NT2/D1 (cell line): ENCODE results near the gene GK.
"Not testable (repeated sequence)": the region's sequence is repeated elsewhere in the genome, so short reads cannot be mapped to it uniquely, and the experiment has no call there.

Experiments
- DNase-seq: peaks from one replicate; pipeline ENCODE4 v3.0.0-alpha.2; 2011; ENCODE audit warnings: low read depth, low spot score
- H3K27me3 ChIP-seq: 2 replicates; pipeline ENCODE4 v1.6.0; 2011; ENCODE audit warnings: mild to moderate bottlenecking; ENCODE audit not compliant: insufficient read length, insufficient read depth
- H3K36me3 ChIP-seq: 2 replicates; pipeline ENCODE4 v1.6.1; 2011; ENCODE audit warnings: mild to moderate bottlenecking, low read length, mixed read lengths; ENCODE audit not compliant: insufficient read depth, insufficient read length
- H3K4me1 ChIP-seq: 2 replicates; pipeline ENCODE4 v1.5.1; 2011; ENCODE audit not compliant: insufficient read depth, insufficient read length
- H3K4me3 ChIP-seq: 2 replicates; pipeline ENCODE4 v1.5.1; 2011; ENCODE audit warnings: low read depth; ENCODE audit not compliant: insufficient read length
- H3K9ac ChIP-seq: 2 replicates; pipeline ENCODE4 v1.6.0; 2011; ENCODE audit warnings: low read depth; ENCODE audit not compliant: insufficient read length
- H3K9me3 ChIP-seq: 2 replicates; pipeline ENCODE4 v1.5.1; 2011; ENCODE audit warnings: mild to moderate bottlenecking, low read length; ENCODE audit not compliant: insufficient read depth
- SUZ12 ChIP-seq: IDR thresholded peaks from 2 replicates; pipeline ENCODE4 v1.6.1; 2011; ENCODE audit not compliant: insufficient read length, insufficient read depth; ENCODE audit errors: extremely low read depth
- YY1 ChIP-seq: IDR thresholded peaks from 2 replicates; pipeline ENCODE4 v1.6.1; 2011; ENCODE audit not compliant: insufficient read length, insufficient read depth
- ZNF274 ChIP-seq: IDR thresholded peaks from 2 replicates; pipeline ENCODE4 v1.6.1; 2011; ENCODE audit warnings: mild to moderate bottlenecking, low read depth, low read length

The GK gene

GRCh38 chrX:30741545-30741944 is 88.3 kb downstream of the GK start:
- peak; percentile 44 for DNase-seq
- Histone ChIP-seq H3K9ac (no peak overlapping the region), H3K4me3 (no peak overlapping the region), H3K4me1 (no peaks in the 10 kb centered on the region), H3K36me3 (no peaks in the 10 kb centered on the region), H3K9me3 (no peaks in the 10 kb centered on the region), H3K27me3 (no peaks in the 10 kb centered on the region)
- TF ChIP-seq ZNF274 = no peak
- no peak for TF ChIP-seq SUZ12
- TF ChIP-seq YY1 = no peak

DNA sequence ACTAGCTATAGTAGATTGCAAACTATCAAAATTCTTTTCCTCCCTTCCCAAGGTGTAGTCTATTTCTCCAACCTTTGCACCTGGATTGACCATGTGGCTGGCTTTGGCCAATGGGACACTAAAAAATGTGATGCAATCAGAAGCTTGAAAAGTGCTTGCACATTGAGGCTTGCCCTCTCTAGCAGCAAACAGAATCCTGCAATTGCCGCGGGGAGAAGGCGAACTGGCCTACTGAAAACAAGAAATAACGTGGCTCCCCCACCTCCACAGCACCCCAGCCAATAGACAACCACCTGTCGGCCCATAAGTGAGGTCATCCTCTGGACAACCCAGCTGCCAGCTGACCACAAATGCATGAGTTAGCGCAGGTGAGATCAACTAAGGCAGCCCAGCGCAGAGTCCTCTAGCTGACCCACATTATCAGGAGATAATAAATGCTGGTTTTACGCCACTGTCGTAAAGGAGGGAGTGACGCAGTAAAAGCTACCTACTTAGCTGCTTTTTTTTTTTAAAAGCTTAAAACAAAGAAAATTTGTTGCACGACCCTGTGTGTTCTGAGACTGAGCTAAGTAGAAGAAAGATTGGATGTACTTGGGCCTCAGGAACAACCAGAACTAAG is 95.2 kb downstream of the GK start:
- TF ChIP-seq ZNF274 (no peak), SUZ12 (no peak), YY1 (no peak)

DNA sequence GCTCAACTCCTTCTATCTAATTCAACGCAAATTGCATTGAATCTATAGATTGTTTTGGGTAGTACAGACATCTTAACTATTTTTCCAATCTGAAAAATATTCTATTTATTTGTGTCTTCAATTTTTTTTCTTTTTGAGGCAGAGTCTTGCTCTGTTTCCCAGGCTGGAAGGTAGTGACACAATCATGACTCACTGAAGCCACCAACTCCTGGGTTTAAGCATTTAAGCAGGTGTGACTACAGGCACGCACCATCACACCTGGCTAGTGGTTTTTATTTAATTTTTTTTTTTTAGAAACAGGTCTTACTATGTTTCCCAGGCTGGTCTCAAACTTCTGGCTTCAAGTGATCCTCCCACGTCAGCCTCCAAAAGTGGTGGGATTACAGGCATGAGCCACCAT is 98.3 kb downstream of the GK start:
- Histone ChIP-seq H3K4me3 (no peak overlapping the region), H3K27me3 (no peaks in the 10 kb centered on the region), H3K4me1 (no peaks in the 10 kb centered on the region), H3K9ac (no peak overlapping the region), H3K9me3 (no peaks in the 10 kb centered on the region), H3K36me3 (no peaks in the 10 kb centered on the region)
- TF ChIP-seq ZNF274 (no peak), SUZ12 (no peak), YY1 (no peak)
- DNase-seq = no peak

More for the DNA sequence above, 95.2 kb downstream of the GK start:
- Histone ChIP-seq H3K4me1 (no peaks in the 10 kb centered on the region), H3K27me3 (no peaks in the 10 kb centered on the region), H3K4me3 (no peak overlapping the region), H3K9ac (no peak overlapping the region), H3K9me3 (no peaks in the 10 kb centered on the region), H3K36me3 (no peaks in the 10 kb centered on the region)
- DNase-seq = no peak

- Histone ChIP-seq H3K27me3 (no peaks in the 10 kb centered on the region), H3K9me3 (no peaks in the 10 kb centered on the region), H3K9ac (no peak overlapping the region), H3K4me3 (no peak overlapping the region), H3K36me3 (no peaks in the 10 kb centered on the region), H3K4me1 (no peaks in the 10 kb centered on the region)
- no peak for DNase-seq
- TF ChIP-seq ZNF274 = no peak
Observed at GRCh38 chrX:30762755-30763154, 109.5 kb downstream of the GK start.

- not testable (repeated sequence) for H3K4me3 ChIP-seq, H3K9ac ChIP-seq, H3K9me3 ChIP-seq, H3K4me1 ChIP-seq, H3K27me3 ChIP-seq, H3K36me3 ChIP-seq, DNase-seq
Observed at GRCh38 chrX:30773764-30774163, 120.5 kb downstream of the GK start.

- Histone ChIP-seq H3K4me3 (no peak overlapping the region), H3K4me1 (no peaks in the 10 kb centered on the region), H3K9ac (no peak overlapping the region), H3K36me3 (no peaks in the 10 kb centered on the region), H3K9me3 (no peaks in the 10 kb centered on the region), H3K27me3 (no peaks in the 10 kb centered on the region)
- TF ChIP-seq ZNF274 = no peak
- TF ChIP-seq SUZ12 = no peak
- no peak for TF ChIP-seq YY1
- no peak for DNase-seq
Observed at GRCh38 chrX:30777575-30777974, 124.4 kb downstream of the GK start.

DNA sequence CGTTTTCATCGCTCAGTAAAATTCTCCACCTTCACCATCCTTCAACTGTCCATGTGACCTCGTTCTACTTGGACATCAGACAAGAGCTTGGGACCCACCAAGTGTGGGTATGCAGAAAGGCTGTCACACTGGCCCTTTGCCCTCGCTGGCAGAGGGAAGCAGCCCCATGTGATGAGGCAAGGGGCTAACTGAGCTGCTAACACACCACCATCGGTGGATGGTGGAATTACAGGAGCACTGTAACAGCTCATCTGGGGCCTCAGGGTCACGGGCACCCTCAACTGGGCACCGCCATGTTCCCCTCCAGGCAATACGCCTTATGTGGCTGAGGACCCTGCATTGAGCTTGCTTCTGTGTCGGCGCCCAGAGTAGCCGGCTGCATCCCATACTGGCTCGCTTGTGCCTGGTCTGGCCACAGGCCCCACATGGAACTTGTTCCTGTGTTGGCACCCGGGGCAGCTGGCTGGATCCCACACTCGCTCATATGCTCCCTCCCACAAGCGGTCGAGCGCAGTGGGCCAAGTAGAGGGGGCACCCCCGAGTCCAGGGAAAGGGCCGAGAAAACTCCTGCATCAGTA is 126.3 kb downstream of the GK start:
- H3K9ac ChIP-seq = no peak overlapping the region
- H3K4me3 ChIP-seq = no peak overlapping the region
- no peaks in the 10 kb centered on the region for H3K4me1 ChIP-seq
- no peaks in the 10 kb centered on the region for H3K9me3 ChIP-seq
- H3K36me3 ChIP-seq = peaks cover 3% of the 10 kb centered on the region
- DNase-seq = no peak
- TF ChIP-seq SUZ12 (no peak), YY1 (no peak), ZNF274 (no peak)
- H3K27me3 ChIP-seq = no peaks in the 10 kb centered on the region
